SU-DHL-6 (cell line): ENCODE data around the gene CNNM1.

Experiments
- CTCF ChIP-seq: fragments of 200-600 bp; sonication (generic); IDR thresholded peaks from one replicate; pipeline ENCODE4 v1.5.1; 2017; ENCODE audit warnings: antibody characterized with exemption, mild to moderate bottlenecking, low read length, moderate library complexity; ENCODE audit not compliant: insufficient read depth, poor library complexity, severe bottlenecking
- EZH2phosphoT487 ChIP-seq: fragments of 200-600 bp; sonication (generic), shearing (Covaris generic); conservative IDR thresholded peaks from 2 replicates; pipeline ENCODE4 v1.6.1; 2018; ENCODE audit warnings: mild to moderate bottlenecking, antibody characterized with exemption, low read length, moderate library complexity, mixed read lengths

- TF ChIP-seq CTCF (no peak), EZH2phosphoT487 (no peak)
These were observed 103.7 kb downstream of the CNNM1 start for GRCh38 chr10:99432881-99433280.
